Measurements from ENCODE around the gene GPATCH2. TPM values are rescaled to one million over a fixed set of nuclear protein-coding genes. Genes with fewer than 3 reads are reported as not detected.

The GPATCH2 gene
- total RNA-seq = 25.4 and 26.7 TPM in 2 replicates

DNA sequence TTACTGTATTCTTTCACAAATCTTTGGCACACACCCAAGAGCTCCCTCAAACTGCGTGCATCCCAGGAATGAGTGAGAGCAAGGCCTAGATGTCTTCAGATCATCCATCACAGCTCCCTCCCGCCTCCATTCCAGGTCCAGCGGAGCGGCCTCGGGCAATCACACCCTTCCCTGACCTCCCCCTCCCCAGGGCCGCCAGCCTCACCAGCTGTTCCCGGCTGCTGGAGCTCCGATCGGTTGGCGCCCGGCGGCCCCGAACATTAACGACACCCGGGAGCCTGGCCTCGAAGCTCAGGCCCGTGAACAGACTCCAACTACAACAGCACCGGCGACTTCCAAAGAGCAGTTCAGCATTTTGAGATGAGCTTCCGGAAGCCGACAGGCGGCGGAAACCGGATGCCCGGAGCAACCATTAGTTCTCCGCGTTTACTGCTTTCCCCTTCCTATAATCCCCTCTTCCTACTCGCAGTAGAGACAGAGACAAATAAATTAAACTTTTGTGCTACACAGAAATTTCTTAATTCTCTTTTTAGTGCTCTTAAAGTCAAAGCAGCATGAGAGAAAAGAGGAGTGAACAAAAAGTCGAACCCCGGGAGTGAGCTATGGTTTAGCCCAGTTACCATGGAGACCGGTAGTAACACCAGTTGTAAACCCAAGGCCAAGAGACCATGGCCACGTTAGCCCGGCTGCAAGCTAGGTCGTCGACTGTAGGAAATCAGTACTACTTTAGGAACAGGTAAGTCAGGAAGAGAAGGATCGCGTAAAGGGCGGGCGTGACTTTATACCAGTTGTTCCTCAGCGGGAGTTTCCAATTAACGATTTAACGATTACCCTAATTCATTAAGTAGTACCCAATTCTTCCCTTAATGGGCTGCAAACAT, at the start of gene GPATCH2, which contains the start of gene SPATA17:
TSS of gene GPATCH2 (minus strand) at position 380 of the 881 bp plus-strand sequence. CDS start at position 261, 119 bp downstream.
TSS of gene SPATA17 (plus strand) at position 634 of the 881 bp plus-strand sequence. CDS start at position 669, 35 bp downstream.

Other genes starting within 250 kb of the GPATCH2 start
- 0.33 and 0.50 TPM in 2 replicates for gene SPATA17, start 254 bp upstream of the GPATCH2 start, total RNA-seq